A673 (cell line): Measurements from ENCODE around the gene CEP57L1. TPM values are rescaled to one million over a fixed set of nuclear protein-coding genes. Genes with fewer than 3 reads are reported as not detected.
A peak's percentile ranks its signal among the peaks of the same experiment; 100 is the strongest.

Experiments used
- Bru-seq: library from RNA; stranded (reverse); fragments of 400-500 nt; gene quantifications from one replicate; lab custom pipeline; 2021; lab: Mats Ljungman, UMichigan
- BruChase-seq, 2 experiments: library from RNA; stranded (reverse); fragments of 400-500 nt; gene quantifications; one replicate each; lab custom pipeline; 2021; lab: Mats Ljungman, UMichigan
- BruUV-seq: library from RNA; stranded (reverse); fragments of 400-500 nt; replicated peaks from 2 replicates; lab custom pipeline; 2021; lab: Mats Ljungman, UMichigan
- CTCF ChIA-PET: fragments of 300-600 bp; sonication (Branson Sonifier 250); formaldehyde crosslinking; loops from one replicate; lab custom pipeline; 2022; ENCODE audit warnings: antibody characterized with exemption; lab: Charles Lee
- POLR2A ChIA-PET: fragments of 300-600 bp; sonication (Branson Sonifier 250); formaldehyde crosslinking; loops from one replicate; lab custom pipeline; 2022; ENCODE audit warnings: antibody characterized with exemption; ENCODE audit not compliant: low non-redundant PET; lab: Charles Lee
- DNase-seq: peaks from one replicate; pipeline ENCODE4 v3.0.0-alpha.2; 2015; ENCODE audit warnings: low spot score
- H3K27ac ChIP-seq: fragments of 200-600 bp; sonication (generic); 2 replicates; pipeline ENCODE4 v1.5.1; 2016; ENCODE audit warnings: mixed run types, low read depth, mild to moderate bottlenecking, mixed read lengths, antibody characterized with exemption, low read length; ENCODE audit not compliant: poor library complexity, severe bottlenecking
- H3K27me3 ChIP-seq: fragments of 200-600 bp; sonication (generic); replicated peaks from 2 replicates; pipeline ENCODE4 v1.6.1; 2017; ENCODE audit warnings: mixed run types, low read depth, mild to moderate bottlenecking, mixed read lengths, antibody characterized with exemption, low read length; ENCODE audit not compliant: insufficient read depth, poor library complexity
- H3K36me3 ChIP-seq: fragments of 200-600 bp; sonication (generic); 2 replicates; pipeline ENCODE4 v1.6.1; 2016; ENCODE audit warnings: mixed run types, mild to moderate bottlenecking, mixed read lengths, antibody characterized with exemption, low read length; ENCODE audit not compliant: insufficient read depth, poor library complexity, severe bottlenecking
- H3K4me1 ChIP-seq: fragments of 200-600 bp; sonication (generic); 2 replicates; pipeline ENCODE4 v1.6.1; 2017; ENCODE audit warnings: mixed run types, mild to moderate bottlenecking, mixed read lengths, antibody characterized with exemption, low read length; ENCODE audit not compliant: insufficient read depth, poor library complexity, severe bottlenecking
- H3K4me3 ChIP-seq: fragments of 200-600 bp; sonication (generic); 2 replicates; pipeline ENCODE4 v1.5.1; 2016; ENCODE audit warnings: low read depth, mixed run types, mild to moderate bottlenecking, mixed read lengths, low read length; ENCODE audit not compliant: poor library complexity, severe bottlenecking
- H3K9me3 ChIP-seq: fragments of 200-600 bp; sonication (generic); 2 replicates; pipeline ENCODE4 v1.6.1; 2016; ENCODE audit warnings: mixed run types, low read depth, mild to moderate bottlenecking, mixed read lengths, antibody characterized with exemption, low read length; ENCODE audit not compliant: poor library complexity, severe bottlenecking
- CTCF ChIP-seq: fragments of 300-800, 200-600 bp; sonication (generic); conservative IDR thresholded peaks from 2 replicates; pipeline ENCODE4 v1.5.1; 2017; ENCODE audit warnings: low read depth, mild to moderate bottlenecking, antibody characterized with exemption, low read length, moderate library complexity, mixed read lengths
- EZH2 ChIP-seq: fragments of 200-600 bp; sonication (generic); IDR thresholded peaks from 2 replicates; pipeline ENCODE4 v1.6.1; 2017; ENCODE audit warnings: borderline replicate concordance, low read depth, mild to moderate bottlenecking, mixed read lengths, antibody characterized with exemption, low read length; ENCODE audit not compliant: poor library complexity, severe bottlenecking
- intact Hi-C: fragments of 100-400 bp; cut with micrococcal nuclease; formaldehyde crosslinking; loops from one replicate; pipeline ENCODE4 v1.10.0; 2022; ENCODE audit not compliant: unreplicated experiment
- long read RNA-seq: library from polyadenylated mRNA; stranded (forward); transcript quantifications from one replicate; pipeline ENCODE4 v2.0.0, GENCODE V29; 2022
- total RNA-seq: library from RNA; stranded (reverse); gene quantifications from 2 replicates; pipeline ENCODE4 v1.2.3, GENCODE V29; 2021

CEP57L1 gene
- total RNA-seq (25.7 and 33.6 TPM in 2 replicates), Bru-seq, nascent RNA (percentile 73 among the genes with signal in this experiment), BruChase-seq, experiment 1, labeled RNA remaining after a 2-hour chase (percentile 71 among the genes with signal in this experiment), BruChase-seq, experiment 2, labeled RNA remaining after a 6-hour chase (percentile 69 among the genes with signal in this experiment)
- long read RNA-seq, transcript CEP57L1-205 (11 exons, 2,771 nt): major isoform, 7 of 58 reads
- long read RNA-seq, partial matches to known transcripts: 9 of 58 reads
- long read RNA-seq, other reads (novel, unspliced or antisense): 36 of 58 reads

DNA sequence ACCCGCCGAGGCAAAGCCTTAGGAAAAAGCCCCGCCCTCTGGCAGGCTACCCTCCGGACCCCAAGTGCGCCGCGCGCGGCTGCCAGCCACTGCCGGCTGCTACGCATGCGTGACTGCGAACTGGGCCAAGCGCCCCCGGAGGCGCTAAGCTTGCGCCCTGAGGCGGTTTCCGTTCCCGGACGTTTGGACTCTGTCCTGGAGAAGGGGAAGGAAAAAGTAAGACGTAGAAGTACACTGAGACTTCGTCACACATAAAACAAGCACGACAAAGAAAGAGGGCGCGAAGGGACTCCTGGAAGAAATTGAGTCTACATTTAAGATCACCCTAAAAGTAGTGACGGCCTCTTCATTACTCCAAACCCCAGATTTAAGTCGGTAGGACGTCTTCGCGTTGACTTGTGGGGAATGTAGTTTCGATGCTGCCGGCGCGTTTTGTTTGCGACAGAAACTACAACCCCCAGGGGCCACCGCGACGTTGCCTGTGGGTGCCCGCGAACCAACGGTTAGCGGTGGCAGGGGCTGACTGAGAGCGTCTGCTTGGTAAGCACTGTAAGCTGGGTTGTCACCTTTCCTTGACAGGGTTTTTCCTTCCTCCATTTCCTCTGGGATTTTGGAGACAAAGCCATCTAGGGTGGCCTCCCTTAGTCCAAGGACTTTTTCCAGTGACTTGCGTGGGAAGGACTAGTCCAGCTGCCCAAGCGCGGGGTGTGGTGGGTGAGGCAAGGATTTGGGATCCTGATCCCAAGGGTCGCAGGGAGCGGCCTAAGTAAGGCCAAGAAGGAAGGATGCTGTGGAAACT lies at the start of gene CEP57L1:
CEP57L1 (plus strand) TSS at position 472 of the 799 bp plus-strand sequence. CDS start 49,715 bp downstream, outside the sequence.
- ChIA-PET POLR2A (no interaction called here), CTCF (interaction anchor here (0.6 kb wide), 2 partner anchors 47 to 174 kb away, joined by 3 to 4 read pairs; no protein-coding TSS in a partner anchor)
- Histone ChIP-seq H3K9me3 (no peaks in the 10 kb centered on the region), H3K27me3 (no peaks in the 10 kb centered on the region), H3K4me1 (peaks cover 15% of the 10 kb centered on the region), H3K4me3 (peak within 1 kb of the TSS; percentile 74), H3K36me3 (no peaks in the 10 kb centered on the region), H3K27ac (peak within 1 kb of the TSS; percentile 93)
- no TSS peak for BruUV-seq
- intact Hi-C loops: no loop called here
- TF ChIP-seq EZH2: no peak
- 0 out of 2 replicates have a peak, but pooled peaks have one; percentile 20 for TF ChIP-seq CTCF
- peak; percentile 99 for DNase-seq

GRCh38 chr6:109048176-109048575 lies 47.1 kb upstream of the CEP57L1 start:
- intact Hi-C loops: no loop called here
- Histone ChIP-seq H3K27me3 (no peaks in the 10 kb centered on the region), H3K36me3 (no peaks in the 10 kb centered on the region), H3K27ac (no peak overlapping the region), H3K9me3 (no peaks in the 10 kb centered on the region), H3K4me1 (no peaks in the 10 kb centered on the region), H3K4me3 (no peak overlapping the region)
- no TSS peak for BruUV-seq
- ChIA-PET POLR2A (no interaction called here), CTCF (no interaction called here)
- DNase-seq: no peak
- TF ChIP-seq CTCF (no peak), EZH2 (no peak)

DNA sequence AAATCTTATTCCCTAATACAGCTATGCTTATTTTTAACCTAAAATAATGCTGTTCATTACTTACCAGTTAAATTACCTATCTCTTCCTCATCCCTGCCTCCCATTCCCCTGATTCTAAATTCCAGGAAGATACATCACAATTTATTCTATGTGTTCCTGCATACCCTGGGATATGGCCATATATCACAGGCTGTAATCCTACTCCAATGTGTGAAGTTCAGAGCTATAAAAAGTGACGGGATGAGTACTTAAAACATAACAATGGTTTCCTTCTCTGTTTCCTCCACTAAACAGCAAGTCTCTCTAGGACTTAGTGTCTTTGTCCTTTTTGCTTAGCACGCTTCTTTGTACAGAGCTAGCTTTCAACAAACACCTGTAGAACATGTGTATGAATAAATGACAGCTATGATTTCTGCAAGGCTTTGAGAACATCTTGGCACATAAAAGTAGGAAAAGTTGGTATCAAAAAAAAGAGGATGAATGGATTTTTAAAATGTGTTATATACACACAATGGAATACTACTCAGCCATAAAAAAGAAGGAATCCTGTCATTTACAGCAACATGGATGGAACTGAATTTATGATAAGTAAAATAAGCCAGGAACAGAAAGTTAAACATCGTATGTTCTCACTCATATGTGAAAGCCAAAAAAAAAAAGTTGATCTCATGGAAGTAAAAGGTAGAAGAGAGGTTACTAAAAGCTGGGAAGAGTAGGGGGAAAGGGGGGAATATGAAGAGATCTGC lies 46.5 kb upstream of the CEP57L1 start:
- no peak overlapping the region for H3K4me3 ChIP-seq
- POLR2A ChIA-PET: no interaction called here
- H3K4me1 ChIP-seq: no peaks in the 10 kb centered on the region
- intact Hi-C loops: no loop called here
- no peaks in the 10 kb centered on the region for H3K27me3 ChIP-seq
- TF ChIP-seq CTCF: no peak
- no peak for TF ChIP-seq EZH2
- H3K36me3 ChIP-seq: no peaks in the 10 kb centered on the region
- BruUV-seq: no TSS peak
- no peaks in the 10 kb centered on the region for H3K9me3 ChIP-seq
- no peak for DNase-seq
- H3K27ac ChIP-seq: no peak overlapping the region
- CTCF ChIA-PET: no interaction called here
